ENCODE data around the gene ASCC1.

ASCC1 gene

DNA sequence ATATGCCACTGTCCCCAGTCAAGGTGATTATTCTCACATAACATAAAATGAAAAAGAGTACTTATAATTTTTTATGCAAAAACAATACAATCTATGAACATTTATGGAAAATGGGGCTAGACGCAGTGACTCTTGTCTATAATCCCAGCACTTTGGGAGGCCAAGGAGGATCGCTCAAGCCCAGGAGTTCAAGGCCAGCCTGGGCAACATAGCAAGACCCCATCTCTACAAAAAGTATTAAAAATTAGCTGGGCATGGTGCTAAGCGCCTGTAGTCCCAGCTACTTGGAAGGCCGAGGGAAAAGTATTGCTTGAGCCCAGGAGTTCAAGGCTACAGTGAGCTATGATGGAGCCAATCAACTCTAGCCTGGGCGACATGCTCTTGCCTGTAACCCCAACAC is 14.8 kb downstream of the ASCC1 start:
- Histone ChIP-seq H2AFZ (ENCODE audit: low read depth, low read length) (no peak overlapping the region), H3K4me3 (ENCODE audit: low read depth in 1 of 2, low read length in 2 of 2) (no peak overlapping the region), H3K27me3 (ENCODE audit: insufficient read depth, low read length, poor library complexity) (no peaks in the 10 kb centered on the region), H3K4me2 (ENCODE audit: insufficient read depth, low read length) (no peak overlapping the region), H3K4me1 (ENCODE audit: insufficient read depth, low read length) (no peaks in the 10 kb centered on the region), H3K9me3 (ENCODE audit: insufficient read depth, low read length, severe bottlenecking) (no peaks in the 10 kb centered on the region), H3K79me2 (ENCODE audit: insufficient read depth, low read length) (no peaks in the 10 kb centered on the region), H3K27ac (ENCODE audit: low read length) (no peak overlapping the region), H4K20me1 (ENCODE audit: insufficient read depth, low read length) (no peaks in the 10 kb centered on the region), H3K36me3 (ENCODE audit: insufficient read depth, low read length) (peaks cover 36% of the 10 kb centered on the region), H3K9ac (ENCODE audit: low read depth, low read length) (no peak overlapping the region)
- ATAC-seq (ENCODE audit: insufficient read depth, low read depth): no peak
- no peak for TF ChIP-seq EZH2 (IDR thresholded peaks at IDR 0.05; ENCODE audit: borderline replicate concordance, low read depth, low read length, severe bottlenecking)
- TF ChIP-seq CTCF (IDR thresholded peaks at IDR 0.05; ENCODE audit: borderline replicate concordance, extremely low read depth, low read length, poor library complexity, severe bottlenecking): no peak
- DNase-seq: no peak

DNA sequence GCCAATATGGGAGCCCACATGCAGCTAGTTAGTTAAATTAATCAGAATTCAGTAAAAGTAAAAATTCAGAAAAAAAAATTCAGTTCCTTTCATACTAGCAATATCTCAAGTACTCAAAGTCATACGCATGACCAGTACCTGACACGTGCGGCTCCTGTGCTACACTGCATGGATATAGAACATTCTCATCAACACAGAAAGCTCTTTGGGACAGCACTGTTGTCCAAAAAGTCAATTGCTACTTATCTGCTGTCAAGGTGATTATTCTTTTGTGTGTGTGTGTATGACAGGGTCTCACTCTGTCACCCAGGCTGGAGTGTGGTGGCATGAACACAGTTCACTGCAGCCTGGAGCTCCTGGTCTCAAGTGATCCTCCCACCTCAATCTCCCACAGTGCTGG is 15.2 kb downstream of the ASCC1 start:
- Histone ChIP-seq H4K20me1 (ENCODE audit: insufficient read depth, low read length) (no peaks in the 10 kb centered on the region), H3K9ac (ENCODE audit: low read depth, low read length) (no peak overlapping the region), H3K79me2 (ENCODE audit: insufficient read depth, low read length) (no peaks in the 10 kb centered on the region), H2AFZ (ENCODE audit: low read depth, low read length) (no peak overlapping the region), H3K4me2 (ENCODE audit: insufficient read depth, low read length) (no peak overlapping the region), H3K27me3 (ENCODE audit: insufficient read depth, low read length, poor library complexity) (no peaks in the 10 kb centered on the region), H3K36me3 (ENCODE audit: insufficient read depth, low read length) (peaks cover 40% of the 10 kb centered on the region), H3K27ac (ENCODE audit: low read length) (no peak overlapping the region), H3K9me3 (ENCODE audit: insufficient read depth, low read length, severe bottlenecking) (no peaks in the 10 kb centered on the region), H3K4me1 (ENCODE audit: insufficient read depth, low read length) (no peaks in the 10 kb centered on the region), H3K4me3 (ENCODE audit: low read depth in 1 of 2, low read length in 2 of 2) (no peak overlapping the region)
- DNase-seq: no peak
- TF ChIP-seq EZH2 (IDR thresholded peaks at IDR 0.05; ENCODE audit: borderline replicate concordance, low read depth, low read length, severe bottlenecking) (no peak), CTCF (IDR thresholded peaks at IDR 0.05; ENCODE audit: borderline replicate concordance, extremely low read depth, low read length, poor library complexity, severe bottlenecking) (no peak)
- ATAC-seq (ENCODE audit: insufficient read depth, low read depth): no peak

DNA sequence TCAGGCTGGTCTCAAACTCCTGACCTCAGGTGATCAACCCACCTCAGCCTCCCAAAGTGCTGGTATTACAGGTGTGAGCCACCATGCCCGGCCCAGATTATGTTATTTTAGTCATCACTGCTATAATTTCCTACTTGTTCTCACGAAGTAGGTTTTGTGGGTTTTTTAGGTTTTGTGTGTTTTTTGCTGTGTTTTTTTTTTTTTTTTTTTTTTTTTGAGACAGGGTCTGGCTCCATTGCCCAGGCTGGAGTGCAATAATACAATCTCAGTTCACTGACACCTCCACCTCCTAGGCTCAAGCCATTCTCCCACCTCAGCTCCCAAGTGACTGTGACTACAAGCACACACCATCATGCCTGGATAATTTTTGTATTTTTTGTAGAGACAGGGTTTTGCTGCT is 21.1 kb downstream of the ASCC1 start:
- TF ChIP-seq CTCF (IDR thresholded peaks at IDR 0.05; ENCODE audit: borderline replicate concordance, extremely low read depth, low read length, poor library complexity, severe bottlenecking): no peak
- TF ChIP-seq EZH2 (IDR thresholded peaks at IDR 0.05; ENCODE audit: borderline replicate concordance, low read depth, low read length, severe bottlenecking): no peak
- H4K20me1 ChIP-seq (ENCODE audit: insufficient read depth, low read length): no peaks in the 10 kb centered on the region
- H3K9ac ChIP-seq (ENCODE audit: low read depth, low read length): no peak overlapping the region
- H3K79me2 ChIP-seq (ENCODE audit: insufficient read depth, low read length): no peaks in the 10 kb centered on the region
- H3K27me3 ChIP-seq (ENCODE audit: insufficient read depth, low read length, poor library complexity): no peaks in the 10 kb centered on the region
- ATAC-seq (ENCODE audit: insufficient read depth, low read depth) (no peak), DNase-seq (no peak)
- no peak overlapping the region for H3K4me3 ChIP-seq (ENCODE audit: low read depth in 1 of 2, low read length in 2 of 2)
- no peaks in the 10 kb centered on the region for H3K4me1 ChIP-seq (ENCODE audit: insufficient read depth, low read length)
- H3K4me2 ChIP-seq (ENCODE audit: insufficient read depth, low read length): no peak overlapping the region
- no peak overlapping the region for H2AFZ ChIP-seq (ENCODE audit: low read depth, low read length)
- no peak overlapping the region for H3K27ac ChIP-seq (ENCODE audit: low read length)
- no peaks in the 10 kb centered on the region for H3K9me3 ChIP-seq (ENCODE audit: insufficient read depth, low read length, severe bottlenecking)
- peaks cover 45% of the 10 kb centered on the region for H3K36me3 ChIP-seq (ENCODE audit: insufficient read depth, low read length)

DNA sequence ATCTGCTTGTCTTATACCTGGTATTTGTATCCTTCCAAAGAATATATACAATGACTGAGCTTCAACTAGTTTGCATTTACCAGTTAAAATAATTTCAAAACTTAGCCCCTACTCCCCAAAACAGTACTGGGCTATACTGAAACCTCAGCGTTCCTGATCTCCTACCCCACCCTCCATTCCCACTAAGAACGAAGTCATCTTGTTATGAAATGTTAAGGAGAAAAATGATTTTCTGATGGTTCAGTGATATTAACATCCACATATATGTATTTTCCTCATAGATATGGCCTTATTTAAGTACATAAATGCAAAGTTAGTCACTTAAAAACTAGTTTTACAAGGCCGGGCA is 29.1 kb downstream of the ASCC1 start:
- Histone ChIP-seq H4K20me1 (ENCODE audit: insufficient read depth, low read length) (no peaks in the 10 kb centered on the region), H3K4me3 (ENCODE audit: low read depth in 1 of 2, low read length in 2 of 2) (no peak overlapping the region), H3K9me3 (ENCODE audit: insufficient read depth, low read length, severe bottlenecking) (peaks cover 12% of the 10 kb centered on the region), H3K79me2 (ENCODE audit: insufficient read depth, low read length) (no peaks in the 10 kb centered on the region), H3K9ac (ENCODE audit: low read depth, low read length) (no peak overlapping the region), H3K4me2 (ENCODE audit: insufficient read depth, low read length) (no peak overlapping the region), H3K36me3 (ENCODE audit: insufficient read depth, low read length) (peaks cover 44% of the 10 kb centered on the region), H2AFZ (ENCODE audit: low read depth, low read length) (no peak overlapping the region), H3K27me3 (ENCODE audit: insufficient read depth, low read length, poor library complexity) (no peaks in the 10 kb centered on the region), H3K27ac (ENCODE audit: low read length) (no peak overlapping the region), H3K4me1 (ENCODE audit: insufficient read depth, low read length) (no peaks in the 10 kb centered on the region)
- ATAC-seq (ENCODE audit: insufficient read depth, low read depth) (no peak), DNase-seq (no peak)
- TF ChIP-seq CTCF (IDR thresholded peaks at IDR 0.05; ENCODE audit: borderline replicate concordance, extremely low read depth, low read length, poor library complexity, severe bottlenecking): no peak
- TF ChIP-seq EZH2 (IDR thresholded peaks at IDR 0.05; ENCODE audit: borderline replicate concordance, low read depth, low read length, severe bottlenecking): no peak

Measured in DND-41 (cell line).